ENCODE results near the gene CYLD. TPM values are rescaled to one million over a fixed set of nuclear protein-coding genes. Genes with fewer than 3 reads are reported as not detected.

CYLD gene
- total RNA-seq, 1 experiment from 2014 or later = 11.9 TPM

DNA sequence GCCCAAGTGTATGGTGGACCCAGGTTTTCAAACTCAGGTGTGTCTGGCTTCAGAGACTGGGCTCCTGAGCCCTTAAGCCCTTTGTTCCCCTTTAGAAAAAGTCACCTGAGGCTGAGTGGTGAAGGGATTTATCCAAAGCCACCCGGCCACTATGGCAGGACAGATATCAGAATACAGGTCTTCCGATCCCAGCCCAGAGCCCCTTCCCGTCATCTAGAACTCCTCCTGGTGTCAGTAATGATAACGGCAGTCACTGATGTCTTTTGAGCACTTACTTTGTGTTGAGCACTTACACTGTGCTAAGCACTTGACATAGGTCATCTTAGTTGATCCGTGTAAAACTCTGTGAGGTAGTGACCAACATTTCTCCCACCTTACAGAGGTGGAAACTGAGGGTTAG lies 31.9 kb upstream of the CYLD start:
- CTCF ChIA-PET = no interaction called here
- Histone ChIP-seq H3K27ac (ENCODE audit: low read depth, low read length) (no peak overlapping the region), H3K9ac (ENCODE audit: low read length) (no peak overlapping the region), H3K4me3 (replicated peaks in 1 of 2; ENCODE audit: low read depth in 1 of 2, low read length in 2 of 2) (no peak overlapping the region), H3K36me3 (ENCODE audit: control insufficient read depth in 1 of 2, insufficient read depth in 2 of 2, low read length in 2 of 2) (no peaks in the 10 kb centered on the region), H3K9me2 (ENCODE audit: insufficient read depth) (no peaks in the 10 kb centered on the region), H3K27me3 (ENCODE audit: insufficient read depth, low read length) (no peaks in the 10 kb centered on the region), H3K4me2 (ENCODE audit: low read length) (no peak overlapping the region), H3K79me2 (ENCODE audit: insufficient read depth, low read length) (no peaks in the 10 kb centered on the region), H4K20me1 (ENCODE audit: insufficient read depth) (no peaks in the 10 kb centered on the region), H3K4me1 (ENCODE audit: control insufficient read depth in 1 of 2, insufficient read depth in 2 of 2, low read length in 2 of 2) (no peaks in the 10 kb centered on the region), H3K9me3 (ENCODE audit: control insufficient read depth in 1 of 2, insufficient read depth in 1 of 2, low read depth in 1 of 2, low read length in 2 of 2) (peaks cover 0 to 5% of the 10 kb centered on the region in 2 experiments; a peak in 2 of 4 replicates), H2AFZ (ENCODE audit: low read depth, low read length, poor library complexity, severe bottlenecking) (no peak overlapping the region)
- BruUV-seq (replicated peaks) = no TSS peak
- TF ChIP-seq ZNF274 (IDR thresholded peaks at IDR 0.05; ENCODE audit: low read depth, low read length) (no peak), EZH2 (IDR thresholded peaks at IDR 0.05) (no peak), EGR1 (IDR thresholded peaks at IDR 0.05; ENCODE audit: low read depth) (no peak), ZFX (IDR thresholded peaks at IDR 0.05) (no peak), ZBTB33 (IDR thresholded peaks at IDR 0.05; ENCODE audit: extremely low read depth, insufficient replicate concordance, low read length) (no peak)
- RAD21 ChIA-PET (ENCODE audit: low non-redundant PET in 1 of 2, low total read pairs in 2 of 2, uncharacterized antibody in 2 of 2, unreplicated experiment in 2 of 2) = no interaction called here
- POLR2A ChIA-PET = no interaction called here
- DNase-seq (ENCODE audit: low read depth, low spot score) (no peak), ATAC-seq (no peak)
- intact Hi-C loops (cut with micrococcal nuclease) = no loop called here

GRCh38 chr16:50711040-50711439 lies 30.8 kb upstream of the CYLD start:
- no peak overlapping the region for H2AFZ ChIP-seq (ENCODE audit: low read depth, low read length, poor library complexity, severe bottlenecking)
- no TSS peak for BruUV-seq (replicated peaks)
- H3K4me1 ChIP-seq (ENCODE audit: control insufficient read depth in 1 of 2, insufficient read depth in 2 of 2, low read length in 2 of 2) = no peaks in the 10 kb centered on the region
- H3K4me3 ChIP-seq (replicated peaks in 1 of 2; ENCODE audit: low read depth in 1 of 2, low read length in 2 of 2) = no peak overlapping the region
- no peaks in the 10 kb centered on the region for H3K9me3 ChIP-seq (ENCODE audit: control insufficient read depth in 1 of 2, insufficient read depth in 1 of 2, low read depth in 1 of 2, low read length in 2 of 2)
- no peak overlapping the region for H3K9ac ChIP-seq (ENCODE audit: low read length)
- ChIA-PET CTCF (no interaction called here), POLR2A (no interaction called here), RAD21 (ENCODE audit: low non-redundant PET in 1 of 2, low total read pairs in 2 of 2, uncharacterized antibody in 2 of 2, unreplicated experiment in 2 of 2) (no interaction called here)
- no peaks in the 10 kb centered on the region for H3K79me2 ChIP-seq (ENCODE audit: insufficient read depth, low read length)
- H4K20me1 ChIP-seq (ENCODE audit: insufficient read depth) = no peaks in the 10 kb centered on the region
- H3K27ac ChIP-seq (ENCODE audit: low read depth, low read length) = no peak overlapping the region
- intact Hi-C loops (cut with micrococcal nuclease) = no loop called here
- H3K4me2 ChIP-seq (ENCODE audit: low read length) = no peak overlapping the region
- ATAC-seq = no peak
- H3K36me3 ChIP-seq (ENCODE audit: control insufficient read depth in 1 of 2, insufficient read depth in 2 of 2, low read length in 2 of 2) = no peaks in the 10 kb centered on the region
- H3K27me3 ChIP-seq (ENCODE audit: insufficient read depth, low read length) = no peaks in the 10 kb centered on the region
- no peaks in the 10 kb centered on the region for H3K9me2 ChIP-seq (ENCODE audit: insufficient read depth)
- DNase-seq (ENCODE audit: low read depth, low spot score) = no peak
- TF ChIP-seq ELF1 (IDR thresholded peaks at IDR 0.05; ENCODE audit: borderline replicate concordance, low read depth) (no peak), ZBTB33 (IDR thresholded peaks at IDR 0.05; ENCODE audit: extremely low read depth, insufficient replicate concordance, low read length) (no peak), FOSL1 (IDR thresholded peaks at IDR 0.05; ENCODE audit: low read depth) (no peak), RAD21 (IDR thresholded peaks at IDR 0.05; ENCODE audit: low read depth) (no peak), YY1 (IDR thresholded peaks at IDR 0.05; ENCODE audit: extremely low read depth, insufficient replicate concordance, low read depth, low read length) (no peak), EZH2 (IDR thresholded peaks at IDR 0.05) (no peak), POLR2A (IDR thresholded peaks at IDR 0.05; ENCODE audit: borderline replicate concordance, extremely low read depth, insufficient read depth, insufficient read length) (no peak), CBX3 (IDR thresholded peaks at IDR 0.05; ENCODE audit: low read depth) (no peak)
- TF ChIP-seq, protein P1, sequence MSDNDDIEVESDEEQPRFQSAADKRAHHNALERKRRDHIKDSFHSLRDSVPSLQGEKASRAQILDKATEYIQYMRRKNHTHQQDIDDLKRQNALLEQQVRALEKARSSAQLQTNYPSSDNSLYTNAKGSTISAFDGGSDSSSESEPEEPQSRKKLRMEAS (IDR thresholded peaks at IDR 0.05) = no peak
- TF ChIP-seq, protein P2, sequence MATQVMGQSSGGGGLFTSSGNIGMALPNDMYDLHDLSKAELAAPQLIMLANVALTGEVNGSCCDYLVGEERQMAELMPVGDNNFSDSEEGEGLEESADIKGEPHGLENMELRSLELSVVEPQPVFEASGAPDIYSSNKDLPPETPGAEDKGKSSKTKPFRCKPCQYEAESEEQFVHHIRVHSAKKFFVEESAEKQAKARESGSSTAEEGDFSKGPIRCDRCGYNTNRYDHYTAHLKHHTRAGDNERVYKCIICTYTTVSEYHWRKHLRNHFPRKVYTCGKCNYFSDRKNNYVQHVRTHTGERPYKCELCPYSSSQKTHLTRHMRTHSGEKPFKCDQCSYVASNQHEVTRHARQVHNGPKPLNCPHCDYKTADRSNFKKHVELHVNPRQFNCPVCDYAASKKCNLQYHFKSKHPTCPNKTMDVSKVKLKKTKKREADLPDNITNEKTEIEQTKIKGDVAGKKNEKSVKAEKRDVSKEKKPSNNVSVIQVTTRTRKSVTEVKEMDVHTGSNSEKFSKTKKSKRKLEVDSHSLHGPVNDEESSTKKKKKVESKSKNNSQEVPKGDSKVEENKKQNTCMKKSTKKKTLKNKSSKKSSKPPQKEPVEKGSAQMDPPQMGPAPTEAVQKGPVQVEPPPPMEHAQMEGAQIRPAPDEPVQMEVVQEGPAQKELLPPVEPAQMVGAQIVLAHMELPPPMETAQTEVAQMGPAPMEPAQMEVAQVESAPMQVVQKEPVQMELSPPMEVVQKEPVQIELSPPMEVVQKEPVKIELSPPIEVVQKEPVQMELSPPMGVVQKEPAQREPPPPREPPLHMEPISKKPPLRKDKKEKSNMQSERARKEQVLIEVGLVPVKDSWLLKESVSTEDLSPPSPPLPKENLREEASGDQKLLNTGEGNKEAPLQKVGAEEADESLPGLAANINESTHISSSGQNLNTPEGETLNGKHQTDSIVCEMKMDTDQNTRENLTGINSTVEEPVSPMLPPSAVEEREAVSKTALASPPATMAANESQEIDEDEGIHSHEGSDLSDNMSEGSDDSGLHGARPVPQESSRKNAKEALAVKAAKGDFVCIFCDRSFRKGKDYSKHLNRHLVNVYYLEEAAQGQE (IDR thresholded peaks at IDR 0.05; ENCODE audit: low read depth) = no peak
